Left lobe of liver (tissue), 2 donors: Measurements from ENCODE around the gene MR1. TPM values are rescaled to one million over a fixed set of nuclear protein-coding genes. Genes with fewer than 3 reads are reported as not detected.

ENCODE experiments used
- ATAC-seq: fragments of 200-7000 bp; cut with Tn5 transposase; one replicate; pipeline ENCODE4 v1.9.1; 2020; ENCODE audit warnings: mild to moderate bottlenecking, moderate library complexity
- DNase-seq: peaks from one replicate; pipeline ENCODE4 v3.0.0-alpha.2; 2020; ENCODE audit warnings: low spot score
- total RNA-seq: library from RNA; stranded (reverse); gene quantifications from one replicate; pipeline ENCODE4 v1.2.1, GENCODE V29; 2021
- donor health status: DM: no; HTN: no; CAD: no; lungs with moderate emphysema.
- donor health status: DM: no; HTN: yes; CAD: no.

Gene MR1
- total RNA-seq, 1 donor from 2014 or later: 6.7 TPM

GRCh38 chr1:181061891-181062835 lies 28.4 kb downstream of the MR1 start:
- no peak for DNase-seq
- peak; percentile 47 for ATAC-seq

GRCh38 chr1:181062836-181063428 lies 29.1 kb downstream of the MR1 start:
- DNase-seq: no peak
- ATAC-seq: no peak

- no peak for ATAC-seq
- no peak for DNase-seq
Measured at GRCh38 chr1:181064011-181064623, 30.3 kb downstream of the MR1 start.

GRCh38 chr1:181064702-181065101 lies 30.9 kb downstream of the MR1 start:
- ATAC-seq: no peak
- DNase-seq: no peak

- ATAC-seq (no peak), DNase-seq (no peak)
Measured at GRCh38 chr1:181073638-181074037, 39.9 kb downstream of the MR1 start.

GRCh38 chr1:181075766-181076350 lies 42.1 kb downstream of the MR1 start:
- DNase-seq (no peak), ATAC-seq (no peak)

GRCh38 chr1:181076852-181077251 lies 43.1 kb downstream of the MR1 start:
- ATAC-seq: no peak

GRCh38 chr1:181077576-181078242 lies 43.9 kb downstream of the MR1 start:
- no peak for ATAC-seq
- no peak for DNase-seq

More at GRCh38 chr1:181076852-181077251, 43.1 kb downstream of the MR1 start:
- no peak for DNase-seq

- ATAC-seq (no peak), DNase-seq (no peak)
Measured at GRCh38 chr1:181079382-181079781, 45.6 kb downstream of the MR1 start.

- no peak for ATAC-seq
- no peak for DNase-seq
Measured at GRCh38 chr1:181079920-181080319, 46.1 kb downstream of the MR1 start.

GRCh38 chr1:181080556-181080955 lies 46.8 kb downstream of the MR1 start:
- ATAC-seq: no peak
- DNase-seq: no peak

GRCh38 chr1:181081395-181081794 lies 47.6 kb downstream of the MR1 start:
- no peak for ATAC-seq
- DNase-seq: no peak

GRCh38 chr1:181083842-181084605 lies 50.2 kb downstream of the MR1 start:
- ATAC-seq (peak; percentile 75), DNase-seq (peak; percentile 61)

GRCh38 chr1:181084606-181084969 lies 50.8 kb downstream of the MR1 start:
- DNase-seq (no peak), ATAC-seq (no peak)

GRCh38 chr1:181086091-181086490 lies 52.3 kb downstream of the MR1 start:
- no peak for ATAC-seq
- no peak for DNase-seq

- no peak for ATAC-seq
- DNase-seq: no peak
Measured at GRCh38 chr1:181086926-181087325, 53.1 kb downstream of the MR1 start.

GRCh38 chr1:181087400-181087901 lies 53.7 kb downstream of the MR1 start:
- DNase-seq (no peak), ATAC-seq (no peak)

GRCh38 chr1:181088079-181089016 lies 54.6 kb downstream of the MR1 start, which contains the start of gene IER5:
Gene IER5, plus strand, starts transcription at chr1:181088700. Its CDS starts 203 bp downstream, at chr1:181088903.
- DNase-seq: peak; percentile 98

More at GRCh38 chr1:181088079-181089016, 54.6 kb downstream of the MR1 start, which contains the start of gene IER5:
- peak; percentile 83 for ATAC-seq
